Measurements from ENCODE around the gene TMOD1. TPM values are rescaled to one million over a fixed set of nuclear protein-coding genes. Genes with fewer than 3 reads are reported as not detected.
"Not testable (repeated sequence)": the region's sequence is repeated elsewhere in the genome, so short reads cannot be mapped to it uniquely, and the experiment has no call there.

The TMOD1 gene
- total RNA-seq, 4 donors from 2014 or later, result 1.8 to 4.9 (median 2.9) TPM

GRCh38 chr9:97491216-97491999 is 10.1 kb upstream of the TMOD1 start:
- no peak overlapping the region for H3K4me3 ChIP-seq (ENCODE audit: low read depth, poor library complexity, severe bottlenecking)
- 90 to 97% methylated on average over 1 of the region's 1 CpG for WGBS, 2 donors
- TF ChIP-seq POLR2A (IDR thresholded peaks at IDR 0.05) (no peak), CTCF (IDR thresholded peaks at IDR 0.05) (no peak)
- DNase-seq (ENCODE audit: low spot score in 2 of 2), result no peak
- intact Hi-C loops (cut with DNase I; ENCODE audit: low total_unique reads), result no loop called here

GRCh38 chr9:97497558-97498375 is 3.7 kb upstream of the TMOD1 start:
- intact Hi-C loops (cut with DNase I; ENCODE audit: low total_unique reads); H3K4me3 ChIP-seq (ENCODE audit: low read depth, poor library complexity, severe bottlenecking); DNase-seq (ENCODE audit: low spot score in 2 of 2): not testable (repeated sequence)
- 97 to 100% methylated on average over 9 to 12 of the region's 36 CpGs for WGBS, 2 donors

GRCh38 chr9:97498846-97499245 is 2.6 kb upstream of the TMOD1 start:
- WGBS, 2 donors, result 73 to 86% methylated on average over 5 of the region's 5 CpGs
- H3K4me3 ChIP-seq (ENCODE audit: low read depth, poor library complexity, severe bottlenecking); intact Hi-C loops (cut with DNase I; ENCODE audit: low total_unique reads); DNase-seq (ENCODE audit: low spot score in 2 of 2): not testable (repeated sequence)

- TF ChIP-seq CTCF (IDR thresholded peaks at IDR 0.05), result no peak
- TF ChIP-seq POLR2A (IDR thresholded peaks at IDR 0.05), result no peak
- intact Hi-C loops (cut with DNase I; ENCODE audit: low total_unique reads), result no loop called here
- no peak overlapping the region for H3K4me3 ChIP-seq (ENCODE audit: low read depth, poor library complexity, severe bottlenecking)
- DNase-seq (ENCODE audit: low spot score in 2 of 2), result no peak
- 38 to 42% methylated on average over 5 of the region's 5 CpGs for WGBS, 2 donors
Measured at GRCh38 chr9:97500263-97500662, 1.2 kb upstream of the TMOD1 start.

GRCh38 chr9:97500765-97501176 is 695 bp upstream of the TMOD1 start:
- intact Hi-C loops (cut with DNase I; ENCODE audit: low total_unique reads), result no loop called here
- TF ChIP-seq CTCF (IDR thresholded peaks at IDR 0.05) (no peak), POLR2A (IDR thresholded peaks at IDR 0.05) (no peak)
- no peak overlapping the region for H3K4me3 ChIP-seq (ENCODE audit: low read depth, poor library complexity, severe bottlenecking)
- 13 to 16% methylated on average over 6 of the region's 6 CpGs for WGBS, 2 donors
- DNase-seq (ENCODE audit: low spot score in 2 of 2), result no peak

GRCh38 chr9:97501972-97502221 is 431 bp downstream of the TMOD1 start:
- DNase-seq (ENCODE audit: low spot score in 2 of 2), result no peak
- H3K4me3 ChIP-seq (ENCODE audit: low read depth, poor library complexity, severe bottlenecking), result peak overlapping the region; percentile 57
- intact Hi-C loops (cut with DNase I; ENCODE audit: low total_unique reads), result no loop called here
- TF ChIP-seq CTCF (IDR thresholded peaks at IDR 0.05), result no peak
- TF ChIP-seq POLR2A (IDR thresholded peaks at IDR 0.05), result no peak
- 1% methylated on average over 13 of the region's 30 CpGs; no CpG with 5 or more reads in 1 of the 2 donors for WGBS, 2 donors
